OCI-LY3 (cell line): ENCODE data around the gene MIB2.
"Not testable (repeated sequence)": the region's sequence is repeated elsewhere in the genome, so short reads cannot be mapped to it uniquely, and the experiment has no call there.

Experiments used
- H2AFZ ChIP-seq: fragments of 200-600, 300-600 bp; shearing (Covaris generic); 2 replicates; pipeline ENCODE4 v1.6.0; 2014; ENCODE audit warnings: antibody characterized with exemption, low read depth, low read length
- H3K27ac ChIP-seq: fragments of 200-600, 300-600 bp; sonication (generic); 2 replicates; pipeline ENCODE4 v1.5.1; 2014; ENCODE audit warnings: mild to moderate bottlenecking, low read length, moderate library complexity, mixed read lengths
- H3K27me3 ChIP-seq: fragments of 200-600, 300-600 bp; sonication (generic); 2 replicates; pipeline ENCODE4 v1.6.1; 2014; ENCODE audit warnings: low read depth, low read length, mixed read lengths
- H3K36me3 ChIP-seq: fragments of 200-600, 300-600 bp; sonication (generic); replicated peaks from 2 replicates; pipeline ENCODE3; 2014; ENCODE audit warnings: low read depth, low read length, mixed read lengths
- H3K4me1 ChIP-seq: fragments of 300-600, 200-600 bp; sonication (generic); 2 replicates; pipeline ENCODE4 v1.6.1; 2014; ENCODE audit warnings: low read length, mixed read lengths
- H3K4me2 ChIP-seq: fragments of 200-600, 300-600 bp; sonication (generic); 2 replicates; pipeline ENCODE4 v1.6.1; 2014; ENCODE audit warnings: low read length, mixed read lengths
- H3K4me3 ChIP-seq: fragments of 300-600, 200-600 bp; sonication (generic); 2 replicates; pipeline ENCODE4 v1.5.1; 2014; ENCODE audit warnings: antibody characterized with exemption, mild to moderate bottlenecking, low read length, moderate library complexity
- H3K79me2 ChIP-seq: fragments of 300-600, 200-600 bp; shearing (Covaris generic); 2 replicates; pipeline ENCODE4 v1.6.1; 2014; ENCODE audit warnings: mild to moderate bottlenecking, low read length, mixed read lengths
- H3K9ac ChIP-seq: fragments of 300-600, 200-600 bp; shearing (Covaris generic); 2 replicates; pipeline ENCODE4 v1.6.0; 2014; ENCODE audit warnings: mild to moderate bottlenecking, low read length, moderate library complexity
- H3K9me3 ChIP-seq: fragments of 200-600, 300-600 bp; shearing (Covaris generic); 2 replicates; pipeline ENCODE4 v1.6.1; 2014; ENCODE audit warnings: low read length, mixed read lengths; ENCODE audit not compliant: insufficient read depth
- H4K20me1 ChIP-seq: fragments of 200-600, 300-600 bp; sonication (generic); 2 replicates; pipeline ENCODE4 v1.6.1; 2016; ENCODE audit warnings: low read length, mixed read lengths; ENCODE audit not compliant: insufficient read depth
- CTCF ChIP-seq: fragments of 200-600, 300-600 bp; sonication (generic); IDR thresholded peaks from 2 replicates; pipeline ENCODE4 v1.5.1; 2014; ENCODE audit warnings: antibody characterized with exemption, low read length, low read depth
- EZH2phosphoT487 ChIP-seq: fragments of 200-600 bp; shearing (Covaris generic); IDR thresholded peaks from 2 replicates; pipeline ENCODE4 v1.6.1; 2018; ENCODE audit warnings: antibody characterized with exemption, mixed run types, low read depth

The MIB2 gene

GRCh38 chr1:1593834-1594601 lies 21.3 kb upstream of the MIB2 start:
- TF ChIP-seq EZH2phosphoT487 (no peak), CTCF (no peak)
- H3K79me2 ChIP-seq, result no peaks in the 10 kb centered on the region
- no peak overlapping the region for H3K9ac ChIP-seq
- peaks cover 12% of the 10 kb centered on the region; the same call in 1 of the 2 replicates for H3K27me3 ChIP-seq
- H3K4me1 ChIP-seq, result peaks cover 13% of the 10 kb centered on the region
- H2AFZ ChIP-seq, result no peak overlapping the region
- H3K4me3 ChIP-seq, result no peak overlapping the region
- H4K20me1 ChIP-seq, result no peaks in the 10 kb centered on the region
- H3K36me3 ChIP-seq, result no peaks in the 10 kb centered on the region
- H3K27ac ChIP-seq, result no peak overlapping the region
- no peak overlapping the region for H3K4me2 ChIP-seq
- H3K9me3 ChIP-seq, result no peaks in the 10 kb centered on the region

DNA sequence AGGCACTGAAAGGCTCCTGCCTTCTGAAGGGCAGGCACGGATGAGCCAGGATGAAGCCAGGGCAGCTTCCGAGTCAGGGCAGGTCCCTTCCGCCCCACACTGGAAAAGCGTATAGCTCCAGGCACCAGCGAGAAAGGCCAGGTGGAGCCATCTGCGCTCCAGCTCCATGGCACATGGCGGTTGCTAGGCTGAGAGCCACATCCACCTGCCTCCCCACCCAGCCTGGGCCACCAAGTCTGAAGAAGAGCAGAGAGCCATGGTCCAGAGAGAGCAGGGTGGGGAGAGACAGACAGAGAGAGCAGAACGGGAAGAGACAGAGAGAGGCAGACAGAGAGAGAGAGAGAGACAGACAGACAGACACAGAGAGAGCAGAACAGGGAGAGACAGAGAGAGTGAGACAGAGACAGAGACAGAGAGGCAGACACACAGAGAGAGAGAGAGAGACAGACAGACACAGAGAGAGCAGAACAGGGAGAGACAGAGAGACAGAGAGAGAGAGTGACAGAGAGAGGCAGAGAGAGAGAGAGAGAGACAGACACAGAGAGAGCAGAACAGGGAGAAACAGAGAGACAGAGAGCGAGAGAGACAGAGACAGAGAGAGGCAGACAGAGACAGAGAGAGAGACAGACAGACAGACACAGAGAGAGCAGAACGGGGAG lies 20.6 kb upstream of the MIB2 start:
- H3K4me1 ChIP-seq, result peaks cover 13% of the 10 kb centered on the region
- H4K20me1 ChIP-seq, result no peaks in the 10 kb centered on the region
- TF ChIP-seq CTCF, result no peak
- TF ChIP-seq EZH2phosphoT487, result no peak
- peaks cover 12% of the 10 kb centered on the region; the same call in 1 of the 2 replicates for H3K27me3 ChIP-seq
- no peak overlapping the region for H2AFZ ChIP-seq
- H3K27ac ChIP-seq, result no peak overlapping the region
- no peaks in the 10 kb centered on the region for H3K79me2 ChIP-seq
- H3K4me3 ChIP-seq, result no peak overlapping the region
- no peaks in the 10 kb centered on the region for H3K9me3 ChIP-seq
- H3K4me2 ChIP-seq, result no peak overlapping the region
- H3K36me3 ChIP-seq, result no peaks in the 10 kb centered on the region
- H3K9ac ChIP-seq, result no peak overlapping the region

- H3K9me3 ChIP-seq, H3K36me3 ChIP-seq: not testable (repeated sequence)
- peaks cover 12% of the 10 kb centered on the region; the same call in 1 of the 2 replicates for H3K27me3 ChIP-seq
These were observed 20.0 kb upstream of the MIB2 start for GRCh38 chr1:1595341-1595740.

GRCh38 chr1:1596493-1597274 lies 18.6 kb upstream of the MIB2 start:
- Histone ChIP-seq H4K20me1 (no peaks in the 10 kb centered on the region), H3K27me3 (peaks cover 12% of the 10 kb centered on the region; the same call in 1 of the 2 replicates), H3K9me3 (no peaks in the 10 kb centered on the region), H3K36me3 (no peaks in the 10 kb centered on the region), H3K4me2 (peak overlapping the region; percentile 26), H3K4me3 (no peak overlapping the region), H3K4me1 (peaks cover 13% of the 10 kb centered on the region), H3K79me2 (no peaks in the 10 kb centered on the region), H3K9ac (no peak overlapping the region), H3K27ac (no peak overlapping the region), H2AFZ (no peak overlapping the region)
- TF ChIP-seq EZH2phosphoT487 (no peak), CTCF (no peak)

More at GRCh38 chr1:1595341-1595740, 20.0 kb upstream of the MIB2 start:
- H3K4me3 ChIP-seq, H3K79me2 ChIP-seq, H3K4me2 ChIP-seq, H3K27ac ChIP-seq, H4K20me1 ChIP-seq, H3K9ac ChIP-seq, H2AFZ ChIP-seq: not testable (repeated sequence)
- peaks cover 13% of the 10 kb centered on the region for H3K4me1 ChIP-seq
